ENCODE results near the gene TCF25.
"Not testable (repeated sequence)": the region's sequence is repeated elsewhere in the genome, so short reads cannot be mapped to it uniquely, and the experiment has no call there.

TCF25 gene

GRCh38 chr16:89845417-89845816 is 28.0 kb upstream of the TCF25 start:
- no peak for DNase-seq (ENCODE audit: low spot score)

GRCh38 chr16:89847051-89847939 is 26.1 kb upstream of the TCF25 start:
- DNase-seq (ENCODE audit: low spot score): no peak

DNA sequence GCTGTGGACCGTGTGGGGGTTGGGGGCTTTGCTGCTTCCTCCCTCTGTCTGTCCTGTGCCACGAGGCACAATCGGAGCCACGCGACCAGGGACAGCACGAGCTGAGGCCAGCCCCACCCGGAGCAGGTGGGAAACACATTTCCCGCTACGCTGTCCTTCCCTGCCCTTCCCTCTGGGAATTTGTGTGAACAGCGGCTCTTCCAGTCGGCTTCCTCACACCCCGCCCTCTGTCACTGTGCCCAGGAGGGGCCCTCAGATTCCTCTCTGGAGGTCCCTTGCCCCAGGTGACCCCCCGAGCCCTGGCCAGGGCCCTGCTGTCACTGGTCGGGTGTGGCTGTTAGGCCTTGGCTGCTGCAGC is 25.5 kb upstream of the TCF25 start:
- DNase-seq (ENCODE audit: low spot score): no peak

- no peak for DNase-seq (ENCODE audit: low spot score)
Measured at GRCh38 chr16:89848974-89849373, 24.4 kb upstream of the TCF25 start.

GRCh38 chr16:89853306-89853993 is 19.9 kb upstream of the TCF25 start:
- DNase-seq (ENCODE audit: low spot score): no peak

GRCh38 chr16:89855301-89855945 is 18.0 kb upstream of the TCF25 start:
- DNase-seq (ENCODE audit: low spot score): no peak

DNA sequence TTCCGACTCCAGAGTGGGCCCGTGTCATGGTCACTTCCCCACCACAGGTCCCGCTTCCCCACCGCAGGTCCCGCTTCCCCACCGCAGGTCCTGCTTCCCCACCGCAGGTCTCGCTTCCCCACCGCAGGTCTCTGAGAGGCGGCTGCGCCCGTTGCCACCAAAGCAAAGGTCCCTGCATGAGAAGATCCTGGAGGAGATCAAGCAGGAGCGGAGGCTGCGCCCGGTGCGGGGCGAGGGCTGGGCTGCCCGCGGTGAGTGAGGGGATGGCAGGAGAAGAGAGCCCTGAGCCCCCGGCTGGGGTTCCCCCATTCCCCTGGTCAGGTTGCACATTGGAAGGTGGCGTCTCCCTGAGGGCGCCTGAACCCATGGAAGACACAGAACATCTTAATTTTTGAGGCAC is 17.4 kb upstream of the TCF25 start:
- no peak for DNase-seq (ENCODE audit: low spot score)

DNA sequence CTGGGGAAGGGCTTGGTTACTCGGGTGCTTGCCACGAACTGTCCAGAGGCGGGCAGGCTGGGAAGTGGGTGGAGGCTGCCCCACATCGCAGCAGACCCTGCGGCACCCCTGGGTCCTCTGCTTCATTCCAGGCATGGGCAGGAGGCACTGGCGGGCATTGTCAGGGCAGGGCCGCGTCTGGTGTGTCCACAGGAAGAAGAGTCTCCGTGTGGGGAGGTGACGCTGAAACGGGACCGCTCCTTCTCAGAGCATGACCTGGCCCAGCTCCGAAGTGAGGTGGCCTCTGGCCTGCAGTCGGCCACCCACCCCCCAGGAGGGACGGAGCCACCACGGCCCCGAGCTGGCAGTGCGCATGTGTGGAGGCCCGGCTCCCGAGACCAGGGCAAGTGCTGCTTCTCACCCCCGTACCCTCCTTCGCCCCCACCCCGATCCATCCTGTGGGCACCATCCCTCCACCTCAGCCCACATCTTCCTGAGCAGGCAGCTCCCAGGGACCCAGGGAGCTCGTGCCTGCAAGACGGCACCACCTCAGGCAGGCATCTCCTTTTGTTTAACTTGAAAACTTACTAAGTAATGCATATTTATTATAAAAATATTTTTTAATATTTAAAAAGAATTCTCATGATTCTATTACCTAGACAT is 14.3 kb upstream of the TCF25 start:
- no peak for DNase-seq (ENCODE audit: low spot score)

- no peak for DNase-seq (ENCODE audit: low spot score)
Measured at GRCh38 chr16:89859615-89860007, 13.8 kb upstream of the TCF25 start.

DNA sequence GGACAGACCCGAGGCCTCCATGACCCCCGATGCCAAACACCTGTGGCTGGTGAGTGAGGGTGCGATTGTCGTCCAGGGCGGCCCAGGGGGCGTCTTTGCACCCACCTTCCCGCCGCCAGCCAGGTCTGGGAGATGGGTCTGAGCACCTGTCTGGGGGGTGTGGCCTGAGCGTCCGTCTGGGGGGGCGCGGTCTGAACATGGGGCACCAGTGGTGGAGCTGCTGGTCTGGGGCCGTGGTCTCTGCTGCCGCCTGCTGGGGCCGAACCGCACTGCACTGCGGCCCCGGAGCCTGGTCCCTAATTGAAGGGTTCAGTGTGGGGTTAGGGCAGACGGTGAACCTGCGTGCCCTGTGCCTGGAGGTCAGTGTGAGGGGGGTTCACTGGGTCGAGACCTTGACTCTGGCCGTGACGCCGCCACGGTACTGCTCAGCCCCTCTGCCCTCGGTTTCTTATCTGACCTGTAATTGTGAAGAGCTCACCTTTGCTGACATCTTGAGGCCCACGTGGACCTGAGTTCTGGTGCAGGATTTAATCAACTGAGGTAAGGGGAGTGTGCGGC is 12.6 kb upstream of the TCF25 start:
- DNase-seq (ENCODE audit: low spot score): peak; percentile 73

DNA sequence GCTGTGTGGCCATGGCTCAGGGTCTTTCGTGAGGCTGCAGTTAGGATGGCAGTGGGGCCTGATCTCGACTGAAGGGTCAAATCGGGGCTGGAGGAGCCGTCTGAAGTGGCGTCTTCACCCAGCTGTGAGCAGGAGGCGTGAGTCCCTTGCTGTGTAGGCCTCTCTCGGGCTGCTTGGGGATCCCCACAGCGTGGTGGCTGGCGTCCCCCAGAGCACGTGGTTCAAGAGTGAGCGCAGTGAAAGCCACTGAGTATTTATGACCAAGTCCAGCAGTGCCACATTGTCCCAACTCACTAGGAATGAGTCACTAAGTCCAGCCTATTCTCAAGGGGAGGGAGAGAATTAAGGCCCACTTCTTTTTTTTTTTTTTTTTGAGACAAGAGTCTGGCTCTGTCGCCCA is 11.7 kb upstream of the TCF25 start:
- DNase-seq (ENCODE audit: low spot score): no peak

DNA sequence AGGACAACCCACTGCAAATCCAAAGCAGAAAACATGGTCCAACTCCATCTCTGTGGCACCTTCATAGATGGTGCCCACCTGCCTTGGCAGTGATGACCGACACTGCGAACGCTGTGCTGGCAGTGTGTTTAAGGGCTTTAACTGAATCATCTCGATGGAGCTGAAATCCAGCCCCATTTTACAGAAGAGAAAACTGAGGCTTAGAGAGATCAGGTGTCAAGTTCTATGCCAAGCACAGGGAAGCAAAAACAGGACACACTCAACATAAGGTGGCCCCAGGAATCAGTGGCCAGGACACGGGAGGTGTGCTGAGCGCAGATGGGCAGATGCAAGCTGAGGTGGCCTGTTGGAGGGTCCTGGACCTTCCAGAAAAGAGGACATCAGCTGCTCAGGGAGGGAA is 10.7 kb upstream of the TCF25 start:
- DNase-seq (ENCODE audit: low spot score): no peak

GRCh38 chr16:89863741-89864526 is 9.5 kb upstream of the TCF25 start:
- peak; percentile 70 for DNase-seq (ENCODE audit: low spot score)

DNA sequence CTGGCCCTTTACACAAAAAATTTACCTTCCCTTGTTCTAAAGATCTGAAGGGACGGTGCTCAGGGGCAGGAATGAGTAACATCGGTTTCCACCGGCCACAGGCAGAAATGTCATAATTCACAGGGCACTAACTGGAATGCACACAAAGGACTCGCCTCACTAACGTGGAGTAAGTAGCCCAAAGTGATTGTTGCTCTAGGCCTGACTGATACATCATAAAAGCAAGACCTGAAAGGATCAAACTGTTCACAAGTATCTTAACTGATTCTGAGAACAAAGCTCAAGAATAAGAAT is 8.9 kb upstream of the TCF25 start:
- DNase-seq (ENCODE audit: low spot score): peak; percentile 14

DNA sequence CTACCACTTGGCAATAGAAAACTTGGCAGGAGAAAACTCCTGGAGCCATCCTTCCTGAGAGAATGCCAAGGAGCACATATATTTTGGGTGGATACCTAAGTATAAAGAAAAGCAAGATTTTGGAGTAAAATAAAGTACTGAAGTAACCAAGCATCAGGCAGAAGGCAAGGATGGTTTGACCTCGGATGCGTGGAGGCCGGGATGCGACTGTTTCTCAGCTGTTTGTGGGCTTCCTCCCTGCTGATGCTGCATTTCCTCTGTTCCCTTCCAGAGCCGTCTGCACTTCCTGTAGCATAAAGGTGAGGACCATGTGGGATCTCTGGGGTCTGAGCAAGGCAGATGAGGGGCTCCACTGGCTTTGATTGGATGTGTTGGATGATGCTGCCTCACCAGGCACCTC is 5.5 kb upstream of the TCF25 start:
- DNase-seq (ENCODE audit: low spot score): no peak

- DNase-seq (ENCODE audit: low spot score): no peak
Measured at GRCh38 chr16:89869911-89870310, 3.5 kb upstream of the TCF25 start.

DNA sequence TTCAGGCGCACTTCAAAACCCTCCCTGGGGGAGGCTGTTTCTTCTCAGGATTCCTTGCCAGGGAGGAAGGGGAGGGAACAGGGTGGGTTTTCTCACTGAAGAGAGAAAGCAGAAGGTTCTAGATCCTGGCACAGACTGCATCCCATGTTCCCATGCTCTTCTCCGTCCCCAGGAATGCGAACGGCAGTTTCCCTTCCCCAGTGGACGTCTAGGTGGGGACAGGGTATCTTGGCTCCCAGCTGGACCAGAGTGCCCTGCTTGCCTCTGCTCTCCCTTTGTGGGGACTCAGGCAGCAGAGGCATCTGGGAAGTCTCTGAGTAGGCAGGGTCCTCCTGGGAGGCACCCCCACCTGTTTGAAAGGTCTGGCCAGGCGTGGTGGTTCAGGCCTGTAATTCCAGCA is 3.0 kb upstream of the TCF25 start:
- DNase-seq (ENCODE audit: low spot score): no peak

DNA sequence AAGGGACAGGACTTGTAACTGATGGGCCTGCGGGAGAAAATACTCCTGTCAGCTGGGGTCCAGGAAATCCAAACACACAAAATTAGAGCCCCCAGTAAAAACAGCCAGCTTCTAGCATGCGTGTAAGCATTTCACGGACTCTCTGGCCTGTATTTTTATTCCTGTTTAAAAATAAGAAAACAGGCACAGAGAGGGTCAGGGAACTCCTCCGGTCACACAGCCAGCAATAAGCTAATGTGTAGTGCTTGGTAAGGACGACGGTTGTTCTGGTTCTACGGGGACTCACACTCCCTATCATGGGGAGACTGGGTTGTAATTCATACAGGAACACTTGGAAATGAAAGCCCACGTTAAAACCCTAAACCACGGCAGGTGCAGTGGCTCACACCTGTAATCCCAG is 1.5 kb upstream of the TCF25 start:
- DNase-seq (ENCODE audit: low spot score): no peak

DNA sequence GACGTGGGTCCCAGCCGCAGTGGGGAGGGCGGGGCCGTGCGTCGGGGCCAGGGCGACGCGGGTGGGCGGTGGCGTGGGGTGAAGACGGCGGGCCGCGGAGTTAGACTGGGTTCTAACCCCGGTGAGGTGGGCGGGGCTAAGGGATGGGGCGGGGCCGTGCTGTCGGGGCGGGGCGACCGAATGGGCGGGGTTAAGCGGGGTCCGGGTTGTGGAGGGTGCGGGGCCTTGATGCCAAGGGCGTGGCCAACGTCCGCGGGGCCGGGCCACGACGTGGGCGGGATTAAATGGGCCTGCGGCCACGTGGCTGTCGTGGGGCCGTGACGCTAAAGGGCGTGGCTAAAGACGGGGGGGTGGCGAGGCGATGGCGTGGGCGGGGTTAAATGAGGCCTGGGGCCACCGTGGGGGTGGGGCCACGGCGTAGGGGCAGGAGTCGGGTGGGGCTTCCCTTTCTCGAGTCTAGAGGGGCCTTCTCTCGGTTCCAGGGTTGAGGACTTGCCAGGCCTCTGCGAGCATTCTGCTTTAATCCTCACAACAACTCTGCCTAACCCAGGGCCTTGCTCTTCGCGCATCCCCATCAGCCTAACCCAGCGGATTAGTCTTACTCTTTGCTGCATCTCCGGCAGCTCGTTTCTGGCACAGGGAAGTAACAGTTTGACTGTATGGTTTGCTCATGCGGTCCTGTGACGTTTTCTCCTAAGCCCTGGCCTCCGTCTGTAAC is 739 bp downstream of the TCF25 start:
- DNase-seq (ENCODE audit: low spot score): peak; percentile 94

DNA sequence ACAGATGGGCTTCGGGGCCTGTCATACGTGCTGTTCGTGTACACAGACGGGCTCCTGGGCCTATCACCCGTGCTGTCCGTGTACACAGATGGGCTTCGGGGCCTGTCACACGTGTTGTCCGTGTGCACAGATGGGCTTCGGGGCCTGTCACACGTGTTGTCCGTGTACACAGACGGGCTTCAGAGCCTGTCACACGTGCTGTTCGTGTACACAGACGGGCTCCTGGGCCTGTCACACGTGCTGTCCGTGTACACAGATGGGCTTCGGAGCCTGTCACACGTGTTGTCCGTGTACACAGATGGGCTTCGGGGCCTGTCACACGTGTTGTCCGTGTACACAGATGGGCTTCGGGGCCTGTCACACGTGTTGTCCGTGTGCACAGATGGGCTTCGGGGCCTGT is 5.7 kb downstream of the TCF25 start:
- not testable (repeated sequence) for DNase-seq (ENCODE audit: low spot score)

All from CD4-positive, alpha-beta T cell treated with Interleukin-2 at 100 ng/mL for 4 hours (primary cell).